GM18861 (cell line): ENCODE measurements around the gene ZNF316.
"Not testable (repeated sequence)": the region's sequence is repeated elsewhere in the genome, so short reads cannot be mapped to it uniquely, and the experiment has no call there.

Experiments used
- ATAC-seq: cut with Tn5 transposase; IDR thresholded peaks from one replicate; pipeline ENCODE4 v1.9.1; 2021; ENCODE audit not compliant: unreplicated experiment

Gene ZNF316

GRCh38 chr7:6646465-6646864 is 9.3 kb downstream of the ZNF316 start:
- no peak for ATAC-seq

GRCh38 chr7:6647080-6647479 is 10.0 kb downstream of the ZNF316 start:
- no peak for ATAC-seq

- ATAC-seq = no peak
Observed at GRCh38 chr7:6647541-6647940, 10.4 kb downstream of the ZNF316 start.

- no peak for ATAC-seq
Observed at GRCh38 chr7:6648066-6648814, 11.1 kb downstream of the ZNF316 start.

- ATAC-seq = no peak
Observed at GRCh38 chr7:6648815-6649104, 11.6 kb downstream of the ZNF316 start.

- ATAC-seq = no peak
Observed at GRCh38 chr7:6649241-6649961, 12.3 kb downstream of the ZNF316 start.

- ATAC-seq = no peak
Observed at GRCh38 chr7:6650086-6650485, 13.0 kb downstream of the ZNF316 start.

GRCh38 chr7:6650521-6651011 is 13.4 kb downstream of the ZNF316 start:
- no peak for ATAC-seq

GRCh38 chr7:6651851-6652445 is 14.8 kb downstream of the ZNF316 start:
- ATAC-seq = no peak

GRCh38 chr7:6652446-6653011 is 15.4 kb downstream of the ZNF316 start:
- no peak for ATAC-seq

- no peak for ATAC-seq
Observed at GRCh38 chr7:6653071-6654003, 16.2 kb downstream of the ZNF316 start.

GRCh38 chr7:6654113-6654841 is 17.2 kb downstream of the ZNF316 start:
- ATAC-seq = no peak

- no peak for ATAC-seq
Observed at GRCh38 chr7:6654842-6655610, 17.9 kb downstream of the ZNF316 start.

GRCh38 chr7:6655636-6656385 is 18.7 kb downstream of the ZNF316 start:
- ATAC-seq = no peak

- ATAC-seq = no peak
Observed at GRCh38 chr7:6656413-6656812, 19.3 kb downstream of the ZNF316 start.

GRCh38 chr7:6658618-6659345 is 21.7 kb downstream of the ZNF316 start:
- ATAC-seq = no peak

- not testable (repeated sequence) for ATAC-seq
Observed at GRCh38 chr7:6670851-6671250, 33.7 kb downstream of the ZNF316 start.
